ENCODE data around the gene SMAD1.

- TF ChIP-seq, protein P1, sequence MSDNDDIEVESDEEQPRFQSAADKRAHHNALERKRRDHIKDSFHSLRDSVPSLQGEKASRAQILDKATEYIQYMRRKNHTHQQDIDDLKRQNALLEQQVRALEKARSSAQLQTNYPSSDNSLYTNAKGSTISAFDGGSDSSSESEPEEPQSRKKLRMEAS (CRISPR knock-in tag; IDR thresholded peaks at IDR 0.05) = no peak
- TF ChIP-seq, protein P2, sequence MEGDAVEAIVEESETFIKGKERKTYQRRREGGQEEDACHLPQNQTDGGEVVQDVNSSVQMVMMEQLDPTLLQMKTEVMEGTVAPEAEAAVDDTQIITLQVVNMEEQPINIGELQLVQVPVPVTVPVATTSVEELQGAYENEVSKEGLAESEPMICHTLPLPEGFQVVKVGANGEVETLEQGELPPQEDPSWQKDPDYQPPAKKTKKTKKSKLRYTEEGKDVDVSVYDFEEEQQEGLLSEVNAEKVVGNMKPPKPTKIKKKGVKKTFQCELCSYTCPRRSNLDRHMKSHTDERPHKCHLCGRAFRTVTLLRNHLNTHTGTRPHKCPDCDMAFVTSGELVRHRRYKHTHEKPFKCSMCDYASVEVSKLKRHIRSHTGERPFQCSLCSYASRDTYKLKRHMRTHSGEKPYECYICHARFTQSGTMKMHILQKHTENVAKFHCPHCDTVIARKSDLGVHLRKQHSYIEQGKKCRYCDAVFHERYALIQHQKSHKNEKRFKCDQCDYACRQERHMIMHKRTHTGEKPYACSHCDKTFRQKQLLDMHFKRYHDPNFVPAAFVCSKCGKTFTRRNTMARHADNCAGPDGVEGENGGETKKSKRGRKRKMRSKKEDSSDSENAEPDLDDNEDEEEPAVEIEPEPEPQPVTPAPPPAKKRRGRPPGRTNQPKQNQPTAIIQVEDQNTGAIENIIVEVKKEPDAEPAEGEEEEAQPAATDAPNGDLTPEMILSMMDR (IDR thresholded peaks at IDR 0.05) = no peak
- TF ChIP-seq PRDM15 (CRISPR knock-in tag; IDR thresholded peaks at IDR 0.05) (no peak), RORB (CRISPR knock-in tag; IDR thresholded peaks at IDR 0.05) (no peak), NR2C2 (CRISPR knock-in tag; IDR thresholded peaks at IDR 0.05) (no peak), GABPB1 (CRISPR knock-in tag; IDR thresholded peaks at IDR 0.05) (no peak), ESRRA (CRISPR knock-in tag; IDR thresholded peaks at IDR 0.05; ENCODE audit: borderline replicate concordance) (no peak), SMAD3 (CRISPR knock-in tag; IDR thresholded peaks at IDR 0.05; ENCODE audit: borderline replicate concordance) (no peak), NFYB (CRISPR knock-in tag; conservative IDR thresholded peaks at IDR 0.05; ENCODE audit: low read depth) (no peak)
Measured at GRCh38 chr4:145502809-145503208, 21.2 kb downstream of the SMAD1 start.
